NCI-H1436 treated with DMSO at 0.1 percent for 48 hours (cell line): ENCODE data around the gene ASF1B.

Experiments used
- DNase-seq: peaks from one replicate; lab custom pipeline; 2025; lab: John Stamatoyannopoulos, UW

ASF1B gene

GRCh38 chr19:14107581-14108461 lies 28.6 kb downstream of the ASF1B start:
- no peak for DNase-seq

- no peak for DNase-seq
Observed at GRCh38 chr19:14106840-14107239, 29.5 kb downstream of the ASF1B start.

- DNase-seq = no peak
Observed at GRCh38 chr19:14105680-14106079, 30.7 kb downstream of the ASF1B start.

GRCh38 chr19:14103310-14103709 lies 33.1 kb downstream of the ASF1B start:
- DNase-seq = no peak

- DNase-seq = no peak
Observed at GRCh38 chr19:14102756-14103155, 33.6 kb downstream of the ASF1B start.

- no peak for DNase-seq
Observed at GRCh38 chr19:14102102-14102696, 34.2 kb downstream of the ASF1B start.

GRCh38 chr19:14101003-14101545 lies 35.3 kb downstream of the ASF1B start:
- no peak for DNase-seq

- DNase-seq = no peak
Observed at GRCh38 chr19:14097532-14098151, 38.7 kb downstream of the ASF1B start.

GRCh38 chr19:14096272-14096992 lies 40.0 kb downstream of the ASF1B start:
- no peak for DNase-seq

- DNase-seq = no peak
Observed at GRCh38 chr19:14094854-14095253, 41.5 kb downstream of the ASF1B start.

- DNase-seq = no peak
Observed at GRCh38 chr19:14093117-14093823, 43.1 kb downstream of the ASF1B start.

GRCh38 chr19:14091813-14092462 lies 44.5 kb downstream of the ASF1B start:
- DNase-seq = no peak

- DNase-seq = no peak
Observed at GRCh38 chr19:14091081-14091812, 45.1 kb downstream of the ASF1B start.

- no peak for DNase-seq
Observed at GRCh38 chr19:14090509-14091080, 45.8 kb downstream of the ASF1B start, which contains the start of gene SAMD1. SAMD1 (minus strand) TSS chr19:14090751.

- no peak for DNase-seq
Observed at GRCh38 chr19:14089662-14090508, 46.5 kb downstream of the ASF1B start.

- no peak for DNase-seq
Observed at GRCh38 chr19:14089412-14089661, 47.1 kb downstream of the ASF1B start.

GRCh38 chr19:14088634-14089411 lies 47.6 kb downstream of the ASF1B start:
- no peak for DNase-seq

- no peak for DNase-seq
Observed at GRCh38 chr19:14086098-14086497, 50.3 kb downstream of the ASF1B start.
